HG03108 (cell line): ENCODE measurements around the gene SATB2.

Experiments
- ATAC-seq: cut with Tn5 transposase; IDR thresholded peaks from one replicate; pipeline ENCODE4 v1.9.1; 2021; ENCODE audit warnings: moderate library complexity; ENCODE audit not compliant: unreplicated experiment

Gene SATB2

DNA sequence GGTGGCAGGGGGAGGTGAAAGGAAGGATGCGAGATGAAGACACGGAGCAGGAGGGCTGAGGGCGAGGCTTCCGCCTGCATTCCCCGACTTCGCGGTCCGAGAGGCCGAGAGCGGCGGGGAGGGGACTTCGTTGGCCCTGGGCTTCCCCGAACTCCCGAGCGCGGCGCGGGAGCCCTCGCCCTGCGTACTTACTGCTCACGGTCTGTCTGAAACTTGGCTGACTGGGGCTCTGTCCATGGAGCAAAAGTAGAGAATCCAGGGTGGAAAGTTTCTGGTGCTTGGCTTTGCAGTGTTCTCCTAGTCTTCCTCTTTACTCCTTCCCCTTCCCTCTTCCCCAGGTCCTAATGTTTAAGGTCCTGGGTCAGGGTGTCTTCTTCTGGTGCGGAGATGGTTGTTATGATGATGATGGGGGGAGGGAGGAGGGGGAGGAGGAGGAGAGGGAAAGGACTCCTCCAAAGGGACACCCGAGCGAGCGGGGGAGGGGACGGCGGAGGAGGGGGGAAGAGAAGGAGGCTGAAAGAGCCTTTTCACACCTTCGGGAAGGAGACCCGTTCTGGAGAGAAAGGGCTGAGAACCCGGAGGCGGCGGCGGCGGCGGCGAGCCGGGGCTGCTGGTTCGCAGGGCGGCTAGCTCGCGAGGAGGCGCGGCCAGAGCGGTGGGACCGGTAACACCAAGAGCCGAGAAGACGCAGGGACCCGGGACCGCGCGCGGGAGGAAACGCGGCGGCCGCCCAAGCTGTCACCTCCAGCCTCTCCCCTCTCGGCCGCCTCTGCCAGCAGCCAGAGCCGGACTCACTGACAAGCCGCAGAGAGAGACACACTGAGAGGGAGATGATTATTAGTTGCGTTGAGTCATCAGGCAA is at the start of gene SATB2:
Gene SATB2 (minus strand): TSS at position 793 of the 862 bp plus-strand sequence. CDS start 1,902 bp downstream, outside the sequence.
- no peak for ATAC-seq

DNA sequence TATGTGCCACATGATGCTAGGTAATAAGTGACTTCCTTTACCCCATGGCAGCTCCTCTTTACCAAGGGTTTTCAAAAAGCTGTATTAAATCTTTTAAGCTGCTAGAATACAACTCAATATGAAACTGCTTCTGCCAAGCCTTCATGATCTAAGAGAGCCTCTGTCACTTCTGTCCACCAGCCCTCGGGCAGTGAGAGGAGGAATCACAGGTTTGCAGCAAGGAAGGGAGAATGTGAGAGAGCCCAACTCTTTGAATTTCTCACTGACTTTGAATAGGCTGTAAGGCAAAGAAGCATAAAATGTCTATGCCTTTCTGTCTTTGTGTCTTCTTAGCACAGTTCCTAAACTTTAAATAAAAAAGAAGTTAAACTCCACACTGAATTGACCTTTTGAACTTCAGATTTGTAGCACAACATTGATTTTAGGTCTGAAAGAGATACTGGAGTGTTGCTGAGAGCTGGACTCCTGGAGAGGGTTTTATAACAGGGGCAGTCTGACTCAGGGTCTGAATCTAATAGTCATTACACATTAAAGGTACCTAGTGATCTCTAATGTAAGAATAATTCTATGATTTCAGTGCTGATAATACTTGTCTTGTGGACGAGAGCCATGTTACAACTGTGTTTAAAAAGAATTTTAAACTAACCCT is 48.1 kb upstream of the SATB2 start:
- ATAC-seq, result no peak

GRCh38 chr2:199503148-199503547 is 45.4 kb upstream of the SATB2 start:
- ATAC-seq, result no peak

GRCh38 chr2:199499005-199499404 is 41.3 kb upstream of the SATB2 start:
- ATAC-seq, result no peak

DNA sequence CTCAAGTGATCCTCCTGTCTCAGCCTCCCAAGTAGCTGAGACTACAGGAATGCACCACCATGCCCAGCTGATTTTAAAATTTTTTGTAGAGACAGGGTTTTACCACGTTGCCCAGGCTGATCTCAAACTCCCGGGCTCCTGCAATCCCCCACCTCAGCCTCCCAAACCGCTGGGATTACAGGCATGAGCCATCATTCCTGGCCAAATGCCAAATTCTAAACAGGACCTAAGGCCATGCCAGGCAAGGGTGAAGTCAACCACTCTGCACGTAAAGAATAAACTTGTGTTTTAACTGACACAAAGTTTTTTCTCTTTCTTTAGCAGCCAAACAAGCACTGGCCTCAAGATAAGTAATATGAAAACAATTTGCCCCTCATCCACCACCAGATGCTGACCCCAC is 37.4 kb upstream of the SATB2 start:
- no peak for ATAC-seq

DNA sequence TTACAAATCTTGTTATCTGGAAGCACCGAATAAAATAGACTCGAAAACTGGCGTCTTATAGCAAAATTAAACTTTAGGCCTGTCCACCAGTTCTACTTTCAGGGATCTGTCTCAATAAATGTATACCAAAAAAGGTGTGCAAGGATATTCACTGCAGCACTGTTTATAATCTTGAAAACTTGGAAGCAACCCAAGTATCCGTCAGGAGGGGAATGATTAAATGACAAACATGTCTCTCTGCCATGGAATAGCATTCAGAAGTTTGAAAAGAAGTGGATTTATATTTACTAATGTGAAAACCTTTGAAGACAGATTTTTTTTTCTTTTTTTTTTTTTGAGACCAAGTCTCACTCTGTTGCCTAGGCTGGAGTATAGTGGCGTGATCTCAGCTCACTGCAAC is 32.3 kb upstream of the SATB2 start:
- ATAC-seq, result no peak

DNA sequence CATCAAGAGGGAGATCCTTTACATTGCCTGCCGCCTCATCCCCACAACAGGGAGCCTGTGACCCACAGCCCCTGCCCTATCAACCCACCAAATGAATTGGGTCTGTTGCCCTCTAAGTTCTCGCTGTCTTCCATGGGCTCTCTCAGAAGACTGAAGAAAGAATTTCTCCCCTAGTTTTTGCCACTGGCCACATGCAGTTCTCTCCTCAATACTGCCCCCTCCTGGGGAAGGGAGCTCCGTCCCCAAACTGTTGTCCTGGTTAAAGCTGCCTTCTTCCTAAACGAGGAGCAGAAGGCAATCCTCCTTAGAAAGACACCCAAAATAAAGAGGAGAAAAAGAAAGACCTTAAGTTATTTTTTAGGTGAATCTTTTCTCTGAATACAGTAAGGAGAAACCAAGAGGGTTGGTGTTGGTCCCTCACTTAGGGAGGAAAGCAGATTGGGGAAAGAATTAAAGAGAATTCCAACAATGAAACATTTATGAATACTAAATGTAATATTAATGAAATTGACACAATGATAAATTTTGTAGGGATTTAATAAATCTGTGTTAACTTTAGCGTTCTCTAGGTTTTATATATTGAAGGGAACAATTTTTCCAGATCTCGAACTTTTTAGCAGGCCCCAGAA is 31.1 kb upstream of the SATB2 start:
- no peak for ATAC-seq

- peak; percentile 51 for ATAC-seq
Observed at GRCh38 chr2:199485732-199486335, 28.1 kb upstream of the SATB2 start.

DNA sequence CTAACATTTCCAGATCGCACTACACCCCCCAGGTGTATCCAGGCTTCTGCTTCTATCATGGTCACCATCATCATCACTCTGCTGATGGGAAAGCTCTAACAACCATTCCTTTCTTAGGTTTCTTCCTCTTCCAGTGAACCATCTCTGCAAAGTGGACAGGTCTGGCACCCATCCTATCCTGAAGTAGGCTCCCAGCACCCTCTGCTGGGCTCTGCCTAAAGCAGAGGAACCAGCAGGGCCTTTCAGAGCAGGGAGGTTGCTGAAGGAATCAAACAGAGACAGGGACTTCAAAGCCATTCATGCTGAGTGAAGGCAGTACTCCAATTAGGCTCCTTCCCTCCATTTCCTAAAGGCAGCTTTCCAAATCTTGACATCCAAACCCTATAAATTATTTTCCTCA is 27.2 kb upstream of the SATB2 start:
- ATAC-seq, result no peak

DNA sequence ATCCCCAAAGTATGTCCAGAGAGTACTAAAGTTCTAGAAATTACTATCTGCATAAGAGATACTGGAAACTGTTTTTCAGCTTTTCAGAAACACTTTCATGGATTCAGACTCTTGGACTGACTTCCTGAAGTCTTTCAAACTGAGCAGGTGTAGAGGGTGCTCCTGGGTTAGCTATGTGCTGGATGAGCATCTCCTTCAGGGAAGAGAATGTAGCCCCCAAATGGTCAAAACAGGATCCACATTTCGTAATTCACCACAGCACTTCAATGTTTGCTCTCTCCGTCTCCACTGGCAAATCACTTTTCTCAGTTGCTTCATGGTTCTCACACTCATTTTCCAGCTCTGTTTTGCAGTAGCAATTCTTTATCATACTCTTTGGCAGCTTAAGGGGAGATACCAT is 23.2 kb upstream of the SATB2 start:
- ATAC-seq, result no peak

DNA sequence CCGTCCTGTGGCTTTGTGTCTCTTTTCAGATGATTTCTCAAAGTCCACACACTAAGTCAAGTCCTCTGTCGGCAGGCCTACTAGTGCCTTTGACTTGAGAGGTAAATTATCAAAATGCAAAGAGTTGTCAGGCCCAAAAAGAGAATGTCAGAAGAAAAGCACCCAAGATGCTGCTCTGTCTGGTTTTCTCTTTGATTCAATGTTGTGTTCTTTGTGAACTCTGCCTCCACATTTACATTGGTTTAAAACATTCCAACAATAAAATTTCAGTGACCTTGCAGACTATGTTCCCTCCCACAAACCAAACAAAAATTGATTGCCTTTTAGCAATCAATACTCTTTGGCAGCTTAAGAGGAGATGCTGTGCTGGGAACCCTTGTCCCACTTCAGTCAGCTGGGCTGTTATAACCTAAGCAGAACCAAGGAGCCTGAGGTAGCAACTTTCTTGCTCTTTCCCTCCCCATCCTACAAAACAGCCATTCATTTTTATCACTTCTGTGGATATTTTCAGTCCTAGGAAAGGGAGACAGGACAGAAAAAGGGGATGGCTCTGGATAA is 19.6 kb upstream of the SATB2 start:
- no peak for ATAC-seq

DNA sequence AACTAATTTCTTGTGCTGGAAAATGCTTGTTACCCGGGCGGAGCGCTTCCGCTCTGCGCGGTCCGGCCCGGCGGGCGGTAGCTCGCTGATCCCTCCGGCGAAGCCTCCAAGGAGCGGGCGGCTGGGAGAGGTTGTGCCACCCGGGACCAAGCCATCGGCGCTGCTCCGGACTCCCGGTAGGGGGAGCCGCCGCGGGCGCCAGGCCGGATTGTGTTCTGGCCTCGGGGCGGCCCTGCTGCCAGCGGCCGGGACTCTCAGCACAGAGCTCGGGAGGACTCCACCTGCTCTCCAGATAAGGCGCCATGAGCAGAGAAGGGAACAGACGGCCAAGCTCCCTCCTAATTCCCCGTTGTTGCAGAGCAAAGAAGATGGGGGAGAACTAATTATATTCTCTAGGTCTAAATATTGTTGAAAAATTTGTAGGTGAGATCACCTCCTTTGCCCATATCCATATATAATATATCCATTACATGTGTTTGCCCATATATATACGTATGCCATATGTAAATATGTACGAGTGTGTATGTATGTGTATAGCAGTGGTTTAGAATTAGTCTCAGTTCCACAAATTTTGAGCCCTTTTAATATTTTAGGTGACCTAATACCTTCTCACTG is 13.8 kb upstream of the SATB2 start:
- ATAC-seq, result peak; percentile 78

- no peak for ATAC-seq
Observed at GRCh38 chr2:199470672-199471442, 13.1 kb upstream of the SATB2 start.

GRCh38 chr2:199470361-199470671 is 12.6 kb upstream of the SATB2 start:
- ATAC-seq, result no peak

DNA sequence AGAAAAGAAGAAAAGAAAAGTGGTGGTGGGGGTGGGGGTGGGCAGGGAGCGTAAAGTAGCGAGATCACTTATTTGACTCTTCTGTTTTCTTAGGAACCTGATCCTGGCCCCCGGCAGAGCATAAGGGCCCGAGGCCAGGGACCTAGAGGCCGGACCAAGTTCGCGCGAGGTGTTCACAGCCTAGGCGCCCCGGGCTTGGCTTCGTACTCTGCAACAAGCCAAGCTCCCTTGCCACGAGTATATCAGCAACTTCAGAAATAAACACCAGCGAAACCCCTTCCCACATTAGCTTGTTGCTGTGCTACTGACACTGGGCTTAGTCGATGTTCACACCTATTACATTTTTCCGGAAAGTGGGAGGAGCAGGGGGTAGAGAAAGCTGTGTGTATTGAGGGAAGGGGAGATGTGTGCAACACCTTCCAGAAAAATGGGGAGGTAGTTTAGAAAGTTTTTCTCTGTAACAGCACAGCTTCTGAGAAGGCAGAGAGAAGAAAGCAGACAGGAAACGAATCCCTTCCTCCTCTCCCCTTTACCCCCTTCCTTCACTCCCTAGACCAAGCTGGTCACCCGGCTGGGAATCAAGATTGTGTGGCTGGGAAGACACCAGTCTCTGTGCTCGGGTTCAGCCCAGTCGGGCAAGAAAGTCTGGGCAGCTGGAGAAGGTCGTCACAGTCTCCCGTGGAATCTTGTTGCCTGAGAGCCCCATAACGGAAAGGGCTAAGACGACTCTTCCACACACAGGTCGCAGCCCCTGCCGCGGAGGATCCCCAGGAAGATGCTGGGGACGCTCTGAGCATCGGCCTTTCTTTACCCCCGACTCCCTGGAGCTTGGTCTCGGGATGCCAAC is 12.0 kb upstream of the SATB2 start:
- no peak for ATAC-seq

DNA sequence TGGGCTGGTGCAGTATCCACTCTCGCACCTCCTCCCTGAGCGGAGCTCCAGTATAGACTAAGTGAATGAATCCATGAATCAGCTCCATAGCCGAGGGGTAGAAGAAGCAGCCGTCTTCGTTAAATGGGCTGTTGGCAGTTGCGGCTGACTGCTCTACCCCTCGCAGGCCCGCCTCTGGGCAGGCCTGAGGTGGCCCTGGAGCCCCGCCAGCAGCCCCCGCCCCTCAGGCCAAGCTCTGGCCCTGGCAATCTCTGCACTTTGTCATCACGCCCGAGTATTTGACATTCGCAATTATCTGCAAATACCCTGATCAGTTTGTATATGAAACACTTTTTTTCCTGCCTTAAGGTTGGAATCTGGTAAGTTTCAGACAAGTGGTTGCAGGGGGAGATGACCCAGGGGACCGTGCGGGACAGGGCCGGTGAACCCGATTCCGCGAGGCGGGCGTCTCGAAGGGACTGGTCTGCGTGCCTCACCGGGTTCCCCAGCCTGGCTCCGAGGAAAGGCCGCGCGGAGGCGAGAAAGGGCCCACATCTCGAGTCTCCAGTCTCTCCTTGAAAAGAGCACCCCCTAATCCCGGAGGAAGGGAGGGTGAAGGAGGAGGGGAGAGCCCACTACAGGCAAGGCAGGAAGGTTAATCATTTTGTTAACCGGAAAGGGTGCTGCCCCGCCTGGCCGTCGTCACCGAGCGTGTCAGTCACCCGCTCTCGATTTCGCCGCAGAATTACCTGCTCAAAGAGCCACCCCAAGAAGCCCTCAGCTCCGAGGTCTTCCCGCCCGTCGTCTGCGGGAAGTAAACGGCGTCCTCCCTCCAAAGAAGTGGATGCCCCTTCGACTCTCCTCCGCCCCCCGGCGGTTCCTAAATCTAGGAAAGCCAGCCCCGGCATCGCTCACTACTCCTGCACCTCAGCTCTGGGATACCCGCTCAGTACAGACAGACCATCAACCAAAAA is 11.1 kb upstream of the SATB2 start:
- ATAC-seq, result no peak

- no peak for ATAC-seq
Observed at GRCh38 chr2:199467066-199467822, 9.5 kb upstream of the SATB2 start.

DNA sequence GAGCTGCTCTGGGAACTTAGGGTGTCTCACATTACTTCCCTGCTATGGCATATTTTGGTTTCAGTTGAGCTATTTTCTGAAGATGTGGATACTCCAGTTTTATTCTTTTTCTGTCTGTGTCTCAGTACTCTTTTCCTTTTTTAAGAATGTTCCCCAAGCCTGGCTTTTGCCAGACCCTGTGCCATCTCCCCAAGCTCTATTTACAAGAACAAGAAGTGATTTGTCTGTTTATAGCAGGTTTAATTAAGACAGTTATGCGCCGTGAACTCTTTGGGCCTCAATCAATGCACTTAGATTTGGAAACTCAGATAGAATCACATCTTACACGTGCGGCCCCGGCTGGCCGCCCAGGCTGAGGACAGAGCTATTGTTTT is 8.9 kb upstream of the SATB2 start:
- ATAC-seq, result no peak
